AG09309 (cell line): ENCODE results near the gene NDFIP1.

Source experiments
- DNase-seq: peaks from one replicate; pipeline ENCODE4 v3.0.0-alpha.2; 2010; ENCODE audit warnings: low read depth
- H3K4me3 ChIP-seq: 2 replicates; pipeline ENCODE4 v1.5.1; 2011; ENCODE audit warnings: mild to moderate bottlenecking, low read depth, low read length, moderate library complexity; ENCODE audit not compliant: control insufficient read depth
- CTCF ChIP-seq: IDR thresholded peaks from 2 replicates; pipeline ENCODE4 v1.5.1; 2011; ENCODE audit warnings: mild to moderate bottlenecking, low read depth, low read length, inconsistent platforms; ENCODE audit not compliant: insufficient read depth, control insufficient read depth; ENCODE audit errors: missing control alignments

The NDFIP1 gene

DNA sequence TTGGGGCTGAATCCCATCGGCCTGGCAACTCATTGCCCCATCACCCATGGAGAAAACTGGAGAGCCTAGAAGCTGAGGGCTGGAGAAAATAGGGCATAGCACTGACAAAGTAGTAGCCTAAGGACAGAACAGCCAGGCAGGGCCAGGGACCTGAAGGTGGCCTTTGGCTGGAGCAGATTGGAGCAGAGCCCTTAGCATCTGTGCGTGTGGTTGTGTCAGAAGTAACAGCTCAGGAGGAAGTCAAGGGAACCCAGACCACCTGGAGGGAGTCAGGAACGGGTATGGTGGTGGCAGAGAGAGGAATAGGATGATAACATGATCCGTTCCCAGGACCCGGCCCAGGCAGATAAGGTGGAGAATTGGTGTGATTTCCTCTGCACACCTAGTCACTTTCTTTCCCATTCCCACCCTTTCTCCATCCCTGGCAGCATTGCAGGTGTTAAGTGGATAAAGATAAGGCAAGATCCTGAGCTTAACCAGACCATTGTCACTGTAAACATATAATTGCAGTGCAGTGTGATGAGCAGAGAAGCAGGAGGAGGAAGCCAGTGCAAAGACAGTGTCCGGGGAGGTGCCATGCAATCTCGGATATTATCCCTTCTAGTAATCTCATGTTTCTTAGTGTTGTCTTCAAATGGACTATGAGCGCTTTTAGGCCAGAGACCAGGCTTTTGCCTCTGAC, 67.0 kb downstream of the NDFIP1 start:
- TF ChIP-seq CTCF: no peak
- no peak for DNase-seq
- H3K4me3 ChIP-seq: no peak overlapping the region

- no peak for DNase-seq
- no peak for TF ChIP-seq CTCF
- H3K4me3 ChIP-seq: no peak overlapping the region
Observed at GRCh38 chr5:142176255-142176654, 67.7 kb downstream of the NDFIP1 start.

DNA sequence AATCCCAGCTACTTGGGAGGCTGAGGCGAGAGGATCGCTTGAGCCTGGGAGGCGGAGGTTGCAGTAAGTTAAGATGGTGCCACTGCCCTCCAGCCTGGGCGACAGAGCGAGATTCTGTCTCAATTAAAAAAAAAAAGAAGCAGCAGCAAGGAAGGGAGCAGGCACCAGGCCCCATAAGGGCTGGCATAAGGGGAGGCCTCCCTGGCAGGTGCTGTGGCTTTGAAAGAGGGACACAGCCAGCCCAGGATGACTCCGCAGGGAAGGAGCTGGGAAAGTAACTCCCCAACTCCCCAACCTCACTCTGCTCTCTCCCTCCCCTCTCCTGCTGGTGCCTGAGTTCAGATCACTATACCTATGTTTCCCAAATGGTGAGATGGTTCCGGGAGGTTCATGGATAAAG, 70.1 kb downstream of the NDFIP1 start:
- H3K4me3 ChIP-seq: no peak overlapping the region
- no peak for TF ChIP-seq CTCF
- no peak for DNase-seq

DNA sequence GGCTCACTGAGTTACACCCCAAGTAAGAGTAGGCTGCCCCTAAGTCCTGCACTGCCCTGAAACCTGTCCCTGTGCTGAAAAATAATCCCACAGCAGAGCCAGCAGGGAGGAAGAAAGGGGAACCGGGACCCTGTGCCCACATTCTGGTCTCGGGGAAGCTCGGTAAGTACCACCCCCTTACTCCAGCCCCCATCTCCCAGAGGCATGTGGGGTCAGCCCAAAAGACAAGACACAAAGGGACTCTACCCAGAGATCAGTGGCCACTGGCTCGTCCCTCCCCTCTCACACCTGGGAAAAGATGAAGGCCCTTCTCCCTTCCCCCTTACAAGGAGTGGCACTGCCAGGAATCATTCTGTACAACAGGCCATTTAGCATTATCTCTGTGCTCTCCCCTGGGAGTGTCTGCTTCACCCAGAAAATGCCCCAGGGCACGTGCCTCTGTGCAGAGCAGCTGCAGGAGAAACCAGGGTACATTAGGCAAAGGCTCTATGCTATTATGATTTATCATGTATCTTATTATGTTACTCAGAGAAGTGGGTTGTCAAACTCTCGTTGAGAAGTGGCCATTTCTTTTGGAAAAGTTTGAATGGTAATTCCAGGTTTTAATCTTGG, 71.3 kb downstream of the NDFIP1 start:
- DNase-seq: no peak
- no peak for TF ChIP-seq CTCF

GRCh38 chr5:142181096-142181495, 72.5 kb downstream of the NDFIP1 start:
- DNase-seq: no peak
- H3K4me3 ChIP-seq: no peak overlapping the region
- no peak for TF ChIP-seq CTCF

More for the DNA sequence above, 71.3 kb downstream of the NDFIP1 start:
- H3K4me3 ChIP-seq: no peak overlapping the region

DNA sequence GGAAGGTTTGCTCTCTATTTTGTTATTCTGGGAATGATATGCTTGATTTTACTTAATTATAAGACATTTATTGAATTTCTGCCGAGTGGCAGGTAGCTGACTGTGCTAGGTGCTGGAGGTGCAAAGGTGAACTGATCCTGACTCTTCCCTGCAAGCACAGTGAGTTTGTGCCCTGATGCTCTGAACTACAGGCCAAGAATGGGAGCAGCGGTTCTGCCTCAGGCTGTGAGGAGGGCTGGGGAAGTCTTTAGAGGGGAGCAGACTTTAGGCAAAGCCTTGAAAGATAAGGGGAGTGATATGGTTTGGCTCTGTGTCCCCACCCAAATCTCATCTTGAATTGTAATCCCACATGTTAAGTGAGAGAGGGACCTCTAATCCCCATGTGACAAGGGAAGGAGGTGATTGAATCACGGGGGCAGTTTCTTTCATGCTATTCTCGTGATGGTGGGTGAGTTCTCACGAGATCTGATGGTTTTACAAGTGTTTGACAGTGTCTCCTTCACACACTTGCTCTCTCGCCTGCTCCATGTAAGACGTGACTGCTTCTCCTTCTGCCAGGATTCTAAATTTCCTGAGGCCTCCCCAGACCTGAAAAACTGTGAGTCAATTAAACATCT, 73.1 kb downstream of the NDFIP1 start:
- no peak for DNase-seq
- H3K4me3 ChIP-seq: no peak overlapping the region
- TF ChIP-seq CTCF: no peak
